OCI-LY1 (cell line): Measurements from ENCODE around the gene PRADC1.

Source experiments
- H2AFZ ChIP-seq: fragments of 200-600 bp; sonication (generic), shearing (Covaris generic); 2 replicates; pipeline ENCODE4 v1.6.0; 2014; ENCODE audit warnings: antibody characterized with exemption, mild to moderate bottlenecking, low read length
- H3F3A ChIP-seq: fragments of 200-600 bp; sonication (generic), shearing (Covaris generic); 2 replicates; pipeline ENCODE4 v1.6.0; 2014; ENCODE audit warnings: mild to moderate bottlenecking, antibody characterized with exemption, low read length, moderate library complexity; ENCODE audit not compliant: insufficient read depth
- H3K27ac ChIP-seq: fragments of 200-600 bp; sonication (generic); 2 replicates; pipeline ENCODE4 v1.5.1; 2014; ENCODE audit warnings: low read length, mixed run types, mild to moderate bottlenecking, low read depth; ENCODE audit not compliant: poor library complexity, severe bottlenecking
- H3K27me3 ChIP-seq: fragments of 200-600 bp; sonication (generic); 2 replicates; pipeline ENCODE4 v1.6.0; 2014; ENCODE audit warnings: antibody characterized with exemption, mild to moderate bottlenecking, low read length, moderate library complexity; ENCODE audit not compliant: insufficient read depth
- H3K36me3 ChIP-seq: fragments of 200-600 bp; sonication (generic); 2 replicates; pipeline ENCODE4 v1.6.1; 2014; ENCODE audit warnings: mild to moderate bottlenecking, antibody characterized with exemption, low read length, moderate library complexity, mixed read lengths; ENCODE audit not compliant: insufficient read depth
- H3K4me1 ChIP-seq: fragments of 200-600 bp; sonication (generic); 2 replicates; pipeline ENCODE4 v1.5.1; 2014; ENCODE audit warnings: mild to moderate bottlenecking, low read length, moderate library complexity; ENCODE audit not compliant: insufficient read depth, severe bottlenecking
- H3K4me2 ChIP-seq: fragments of 200-600 bp; sonication (generic), shearing (Covaris generic); 2 replicates; pipeline ENCODE4 v1.6.1; 2014; ENCODE audit warnings: low read length
- H3K4me3 ChIP-seq: fragments of 200-600 bp; sonication (generic); 2 replicates; pipeline ENCODE4 v1.5.1; 2014; ENCODE audit warnings: low read length, low read depth, mild to moderate bottlenecking, mixed read lengths; ENCODE audit not compliant: poor library complexity, severe bottlenecking
- H3K79me2 ChIP-seq: fragments of 200-600 bp; shearing (Covaris generic); 2 replicates; pipeline ENCODE4 v1.6.1; 2016; ENCODE audit warnings: mixed run types, low read length, mixed read lengths; ENCODE audit not compliant: insufficient read depth
- H3K9ac ChIP-seq: fragments of 200-600 bp; sonication (generic), shearing (Covaris generic); 2 replicates; pipeline ENCODE4 v1.6.1; 2014; ENCODE audit warnings: mild to moderate bottlenecking, low read length, mixed read lengths
- H3K9me2 ChIP-seq: fragments of 200-600 bp; sonication (generic), shearing (Covaris generic); 2 replicates; pipeline ENCODE4 v1.6.1; 2014; ENCODE audit warnings: low read depth, mild to moderate bottlenecking, low read length, mixed read lengths
- H3K9me3 ChIP-seq: fragments of 200-600 bp; shearing (Covaris generic); 2 replicates; pipeline ENCODE4 v1.6.1; 2014; ENCODE audit warnings: low read length, mixed read lengths
- H4K20me1 ChIP-seq: fragments of 200-600 bp; sonication (generic), shearing (Covaris generic); 2 replicates; pipeline ENCODE4 v1.6.0; 2016; ENCODE audit warnings: mild to moderate bottlenecking, low read length; ENCODE audit not compliant: insufficient read depth
- CTCF ChIP-seq: fragments of 200-600 bp; sonication (generic), shearing (Covaris generic); IDR thresholded peaks from 2 replicates; pipeline ENCODE4 v1.5.1; 2017; ENCODE audit warnings: mild to moderate bottlenecking, antibody characterized with exemption, low read length, moderate library complexity, mixed read lengths
- EZH2 ChIP-seq: fragments of 200-600 bp; sonication (generic), shearing (Covaris generic); IDR thresholded peaks from 2 replicates; pipeline ENCODE4 v1.8.0; 2017; ENCODE audit warnings: borderline replicate concordance, mixed run types, mild to moderate bottlenecking, antibody characterized with exemption, low read length, moderate library complexity, mixed read lengths

The PRADC1 gene

GRCh38 chr2:73227086-73227485 lies 6.0 kb downstream of the PRADC1 start:
- Histone ChIP-seq H3K9me3 (no peaks in the 10 kb centered on the region), H3K4me2 (no peak overlapping the region), H4K20me1 (no peaks in the 10 kb centered on the region), H3K27me3 (no peaks in the 10 kb centered on the region), H3K9me2 (no peaks in the 10 kb centered on the region), H3K4me1 (peaks cover under 1% of the 10 kb centered on the region), H3K27ac (no peak overlapping the region), H3K4me3 (no peak overlapping the region), H3K9ac (no peak overlapping the region), H3K79me2 (no peaks in the 10 kb centered on the region), H3F3A (no peaks in the 10 kb centered on the region; the same call in 1 of the 2 replicates), H2AFZ (no peak overlapping the region), H3K36me3 (peaks cover 61% of the 10 kb centered on the region)
- TF ChIP-seq EZH2 (no peak), CTCF (no peak)

GRCh38 chr2:73225513-73226360 lies 7.3 kb downstream of the PRADC1 start:
- no peak overlapping the region for H3K4me2 ChIP-seq

GRCh38 chr2:73223821-73224220 lies 9.2 kb downstream of the PRADC1 start:
- no peaks in the 10 kb centered on the region for H4K20me1 ChIP-seq
- no peaks in the 10 kb centered on the region for H3K4me1 ChIP-seq
- H3F3A ChIP-seq: no peaks in the 10 kb centered on the region; the same call in 1 of the 2 replicates
- peaks cover 70% of the 10 kb centered on the region for H3K36me3 ChIP-seq
- TF ChIP-seq CTCF (no peak), EZH2 (no peak)
- H3K79me2 ChIP-seq: no peaks in the 10 kb centered on the region
- no peaks in the 10 kb centered on the region for H3K9me3 ChIP-seq
- no peaks in the 10 kb centered on the region for H3K9me2 ChIP-seq
- H2AFZ ChIP-seq: no peak overlapping the region
- H3K4me3 ChIP-seq: no peak overlapping the region
- H3K9ac ChIP-seq: no peak overlapping the region
- no peak overlapping the region for H3K27ac ChIP-seq
- H3K4me2 ChIP-seq: no peak overlapping the region
- H3K27me3 ChIP-seq: no peaks in the 10 kb centered on the region

More at GRCh38 chr2:73225513-73226360, 7.3 kb downstream of the PRADC1 start:
- peaks cover 73% of the 10 kb centered on the region for H3K36me3 ChIP-seq
- no peak overlapping the region for H2AFZ ChIP-seq
- no peak overlapping the region for H3K4me3 ChIP-seq
- no peaks in the 10 kb centered on the region for H3K79me2 ChIP-seq
- no peak overlapping the region for H3K9ac ChIP-seq
- H3K27ac ChIP-seq: no peak overlapping the region
- H3F3A ChIP-seq: no peaks in the 10 kb centered on the region; the same call in 1 of the 2 replicates
- no peaks in the 10 kb centered on the region for H4K20me1 ChIP-seq
- no peaks in the 10 kb centered on the region for H3K27me3 ChIP-seq
- H3K9me3 ChIP-seq: no peaks in the 10 kb centered on the region
- TF ChIP-seq EZH2 (no peak), CTCF (no peak)
- no peaks in the 10 kb centered on the region for H3K9me2 ChIP-seq
- H3K4me1 ChIP-seq: no peaks in the 10 kb centered on the region
